MV-4-11 (cell line): ENCODE results near the gene RETREG2.

ENCODE experiments used
- DNase-seq: peaks from one replicate; lab custom pipeline; 2025; lab: John Stamatoyannopoulos, UW

The RETREG2 gene

DNA sequence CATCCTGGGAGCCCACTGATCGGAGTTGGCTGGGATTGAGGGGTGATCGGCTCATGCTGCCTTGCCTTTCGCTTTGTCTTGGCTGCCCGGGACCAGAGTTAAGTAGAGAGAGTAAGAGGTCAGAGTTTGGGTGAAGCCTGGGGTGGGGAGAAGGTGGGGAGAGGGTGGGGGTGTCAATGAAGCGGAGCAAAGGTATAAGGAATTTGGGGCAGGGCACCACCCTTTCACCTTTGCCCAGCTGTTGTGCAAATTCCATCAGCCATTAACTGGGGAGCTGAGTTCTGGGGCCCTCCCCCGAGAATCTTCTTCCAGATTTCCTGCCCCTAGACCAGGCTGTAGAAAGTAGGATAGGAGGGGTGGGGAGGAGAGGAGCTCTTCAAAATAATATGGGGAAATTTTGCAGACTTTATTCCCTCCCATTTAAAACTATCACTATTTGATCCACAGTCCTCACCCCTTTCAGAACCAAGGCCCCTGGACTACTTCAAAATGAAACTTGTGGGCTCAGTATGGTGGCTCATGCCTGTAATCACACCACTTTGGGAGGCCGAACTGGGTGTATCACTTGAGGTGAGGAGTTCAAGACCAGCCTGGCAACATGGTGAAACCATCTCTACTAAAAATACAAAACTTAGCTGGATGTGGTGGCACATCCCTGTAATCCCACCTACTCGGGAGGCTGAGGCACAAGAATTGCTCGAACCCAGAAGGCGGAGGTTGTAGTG is 8.0 kb upstream of the RETREG2 start, which contains the start of gene SLC23A3:
TSS of gene SLC23A3 (minus strand) at position 100 of the 725 bp plus-strand sequence. CDS start at position 55, 45 bp downstream.
- no peak for DNase-seq

DNA sequence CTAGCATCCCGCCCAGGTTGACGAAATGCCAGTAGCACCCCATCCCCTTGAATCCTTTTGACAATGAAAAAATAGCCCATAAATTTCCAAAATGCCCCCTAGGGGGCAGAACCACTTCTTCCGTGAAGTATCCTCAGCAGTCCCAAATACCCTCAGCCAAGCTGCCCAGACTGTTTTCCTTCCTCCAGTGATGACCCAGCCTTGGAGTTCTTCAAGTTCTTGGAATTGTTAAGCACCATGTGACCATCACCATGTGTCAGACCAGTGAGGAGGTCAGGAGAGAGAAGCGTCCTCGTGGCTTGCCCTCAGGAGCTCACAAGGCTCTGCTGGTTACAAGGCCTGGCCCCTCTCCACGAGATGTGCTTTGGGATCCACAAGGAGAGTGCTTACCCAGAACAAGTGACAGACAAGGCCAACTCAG is 6.8 kb upstream of the RETREG2 start:
- peak; percentile 30 for DNase-seq

DNA sequence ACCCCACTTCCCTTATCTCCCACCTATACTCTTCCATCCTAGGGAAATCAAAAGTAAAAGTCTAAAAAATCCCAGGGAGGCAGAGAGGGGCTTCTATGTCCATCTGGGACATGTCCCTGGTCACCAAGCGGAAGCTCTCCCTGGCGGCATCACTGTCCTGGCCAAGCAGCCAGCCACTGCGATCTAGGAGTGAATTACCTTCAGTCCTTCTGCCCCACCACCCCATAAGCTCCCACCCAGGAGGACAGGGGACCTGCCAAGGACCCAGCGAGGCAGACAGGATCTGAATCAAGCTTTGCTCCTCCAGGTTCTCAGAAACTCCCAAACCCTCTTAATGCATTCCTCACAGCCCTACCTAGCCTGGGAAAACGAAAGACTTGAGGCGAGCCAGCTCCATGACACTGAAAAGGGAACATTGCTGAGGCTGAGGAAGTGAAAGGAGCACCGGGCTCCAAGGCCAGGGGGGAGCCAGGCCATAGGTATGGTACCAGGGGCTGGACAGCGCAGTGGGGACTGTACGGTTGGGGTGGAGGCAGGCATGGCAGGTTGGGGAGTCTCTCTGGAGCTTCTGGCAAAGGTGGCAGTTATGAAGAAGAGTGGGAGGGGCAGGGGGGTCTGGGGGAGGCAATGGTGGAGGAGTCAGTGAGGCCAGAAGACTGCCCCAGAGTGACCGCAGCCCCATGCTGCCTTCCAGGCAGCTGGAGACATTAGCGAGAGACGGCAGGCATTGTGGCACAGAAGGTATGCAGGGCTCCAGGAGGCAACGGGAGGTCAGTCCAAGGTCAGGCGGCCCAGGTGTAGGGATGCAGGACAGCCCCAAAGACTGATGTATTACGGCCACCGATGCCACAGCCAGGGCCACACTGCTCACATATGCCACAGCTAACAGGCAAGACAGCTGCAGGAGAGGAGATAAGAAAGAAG is 5.6 kb upstream of the RETREG2 start:
- no peak for DNase-seq

DNA sequence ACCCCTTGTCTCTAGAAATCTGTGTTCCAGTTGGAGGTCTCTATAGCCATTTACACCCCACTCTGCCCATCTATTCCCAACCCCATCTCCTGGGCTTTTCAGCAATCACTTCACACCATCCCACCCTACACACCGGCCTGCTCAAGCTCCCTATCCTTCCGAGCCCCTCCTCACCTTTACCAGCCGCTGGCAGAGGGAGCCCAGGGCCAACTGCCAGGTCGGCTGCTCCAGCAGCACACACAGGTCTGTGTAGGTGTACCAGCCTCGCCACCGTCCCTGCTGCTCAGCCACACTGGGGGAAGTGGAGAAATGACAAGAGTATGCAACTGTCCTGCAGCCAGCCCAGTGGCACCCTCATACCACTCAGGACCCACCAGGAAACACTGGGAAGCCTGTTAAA is 4.9 kb upstream of the RETREG2 start:
- DNase-seq, result no peak

DNA sequence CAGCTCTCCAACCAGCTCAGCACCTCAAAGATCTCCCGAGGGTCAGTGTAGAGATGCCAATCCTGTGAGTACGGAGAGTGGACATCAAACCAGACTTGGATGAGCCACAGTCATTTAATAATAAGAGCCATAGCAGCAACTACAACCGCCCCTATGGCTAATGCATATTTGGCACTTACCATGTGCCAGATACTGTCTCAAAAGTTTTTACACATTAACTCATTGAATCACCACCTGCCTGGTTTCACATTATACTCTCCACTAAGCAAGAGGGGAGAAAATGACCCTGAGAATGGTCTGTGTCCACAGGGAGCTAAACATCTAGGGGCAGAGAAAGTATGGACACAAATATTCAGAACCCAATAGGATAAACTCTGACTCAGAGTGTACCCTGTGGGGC is 3.9 kb upstream of the RETREG2 start:
- DNase-seq, result no peak

DNA sequence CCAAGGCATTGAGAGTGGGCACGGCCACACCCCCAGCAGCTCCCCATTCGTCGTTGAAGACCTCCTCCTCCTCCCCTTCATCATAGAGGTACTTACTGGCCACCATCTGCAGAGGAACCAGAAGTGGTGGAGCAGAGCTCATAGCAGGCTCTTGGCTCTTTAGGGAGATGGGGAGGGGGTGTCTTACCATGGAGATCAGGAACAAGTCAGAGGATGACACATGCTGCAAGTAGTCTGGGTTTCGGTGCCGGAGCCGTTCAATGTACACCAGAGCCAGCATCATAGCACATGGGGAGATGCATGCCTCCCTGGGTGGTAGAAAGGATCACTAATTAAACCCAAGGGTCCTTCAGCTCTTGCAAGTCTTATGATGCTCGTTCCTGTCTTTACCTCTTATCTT is 3.3 kb upstream of the RETREG2 start:
- DNase-seq, result no peak

DNA sequence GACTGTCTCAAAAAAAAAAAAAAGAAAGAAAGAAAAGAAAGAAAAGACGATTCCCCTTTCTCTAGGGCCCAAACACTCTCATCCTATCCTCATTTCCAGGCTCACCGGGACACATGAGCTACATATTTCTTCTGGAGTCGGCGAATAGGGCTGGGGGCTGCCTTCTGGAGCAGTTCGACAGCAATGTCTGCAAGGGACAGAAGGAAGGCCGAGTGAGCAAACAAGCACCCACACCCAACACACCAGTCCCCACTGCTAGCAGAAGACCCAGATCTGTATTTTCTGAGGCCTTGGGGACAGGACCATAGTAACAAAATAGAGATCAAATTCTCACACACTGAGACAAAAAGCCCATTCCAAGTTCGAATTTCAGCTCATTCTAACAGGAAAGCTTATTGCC is 2.6 kb upstream of the RETREG2 start:
- no peak for DNase-seq

DNA sequence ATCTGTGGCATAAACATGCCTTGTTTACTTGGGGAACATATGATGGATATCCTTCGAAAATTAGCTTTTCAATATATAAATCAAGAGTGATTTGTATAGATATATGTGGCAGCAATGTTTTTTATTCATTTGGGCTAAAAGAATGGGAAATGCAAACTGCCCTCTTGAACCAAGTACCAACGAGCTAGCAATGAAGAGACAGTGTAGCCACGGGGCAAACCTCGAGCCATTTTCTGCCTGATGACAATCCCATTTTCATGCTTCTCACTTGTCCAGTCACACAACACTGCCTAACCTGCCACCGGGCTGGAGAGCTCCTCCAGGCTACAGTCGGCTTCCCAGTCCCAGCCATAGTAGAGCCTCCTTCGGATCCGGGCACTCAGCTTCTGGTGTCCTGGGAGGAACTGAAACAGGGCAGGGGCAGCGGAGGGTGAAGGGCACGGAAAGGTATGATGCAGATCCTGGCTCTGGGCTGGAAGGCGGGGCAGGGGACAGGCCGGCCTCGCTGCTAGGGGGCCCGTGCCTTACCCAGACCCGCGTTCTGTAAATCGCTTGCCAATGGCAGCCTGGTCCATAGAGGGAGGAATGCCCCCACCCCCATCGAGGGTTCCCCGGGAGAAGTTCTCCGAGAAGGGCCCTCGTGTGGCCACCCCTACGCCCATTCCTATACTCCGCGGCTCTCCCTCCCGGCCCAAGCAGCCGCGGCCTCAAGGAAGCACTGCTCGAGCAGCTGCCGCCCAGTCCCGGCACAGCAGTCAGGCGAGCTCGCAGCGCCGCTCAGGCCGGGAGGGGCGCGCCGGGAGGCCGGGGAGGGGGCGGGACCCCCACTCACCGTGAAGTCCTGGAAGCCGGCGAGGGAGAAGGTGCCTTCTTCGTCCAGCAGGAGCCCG is 1.9 kb upstream of the RETREG2 start:
- peak; percentile 52 for DNase-seq

DNA sequence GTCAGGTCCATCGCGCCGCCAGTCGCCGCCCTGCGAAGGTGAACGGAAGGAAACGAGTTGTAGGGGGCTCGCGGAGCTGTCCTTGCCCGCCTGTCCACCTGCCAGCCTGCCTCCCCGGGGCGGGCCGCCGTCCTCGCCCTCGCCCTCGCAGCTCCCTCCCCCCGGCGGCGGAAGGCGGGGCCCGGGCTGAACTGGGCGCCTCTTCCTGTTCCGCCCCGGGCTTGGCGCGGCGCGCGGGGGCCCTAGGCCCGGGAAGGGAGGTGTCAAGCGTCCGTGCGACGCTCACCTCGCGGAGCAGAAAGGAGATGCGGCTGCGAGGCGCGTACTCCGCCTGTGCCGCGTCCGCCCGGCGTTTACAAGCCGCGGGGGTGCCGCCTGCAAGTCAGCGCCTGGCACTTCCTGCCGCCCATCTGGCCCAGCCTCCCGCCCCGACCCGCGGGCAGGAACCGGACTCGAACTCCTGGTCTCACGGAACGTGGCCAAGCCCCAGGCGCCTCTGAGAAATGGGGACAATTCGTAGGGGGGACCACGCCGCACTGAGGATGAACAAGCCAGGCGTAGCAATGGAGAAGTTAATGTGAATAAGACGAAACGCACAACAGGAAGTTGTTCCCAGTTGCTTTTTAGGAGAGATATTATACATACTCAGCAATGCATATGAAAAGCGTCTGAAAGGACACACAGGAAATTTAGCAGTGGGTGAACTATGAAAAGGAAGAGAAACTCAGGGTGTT is 1.1 kb upstream of the RETREG2 start, which contains the start of gene CNPPD1:
TSS of gene CNPPD1 (minus strand) at position 108 of the 734 bp plus-strand sequence. CDS start at position 11, 97 bp downstream.
- DNase-seq, result peak; percentile 77

DNA sequence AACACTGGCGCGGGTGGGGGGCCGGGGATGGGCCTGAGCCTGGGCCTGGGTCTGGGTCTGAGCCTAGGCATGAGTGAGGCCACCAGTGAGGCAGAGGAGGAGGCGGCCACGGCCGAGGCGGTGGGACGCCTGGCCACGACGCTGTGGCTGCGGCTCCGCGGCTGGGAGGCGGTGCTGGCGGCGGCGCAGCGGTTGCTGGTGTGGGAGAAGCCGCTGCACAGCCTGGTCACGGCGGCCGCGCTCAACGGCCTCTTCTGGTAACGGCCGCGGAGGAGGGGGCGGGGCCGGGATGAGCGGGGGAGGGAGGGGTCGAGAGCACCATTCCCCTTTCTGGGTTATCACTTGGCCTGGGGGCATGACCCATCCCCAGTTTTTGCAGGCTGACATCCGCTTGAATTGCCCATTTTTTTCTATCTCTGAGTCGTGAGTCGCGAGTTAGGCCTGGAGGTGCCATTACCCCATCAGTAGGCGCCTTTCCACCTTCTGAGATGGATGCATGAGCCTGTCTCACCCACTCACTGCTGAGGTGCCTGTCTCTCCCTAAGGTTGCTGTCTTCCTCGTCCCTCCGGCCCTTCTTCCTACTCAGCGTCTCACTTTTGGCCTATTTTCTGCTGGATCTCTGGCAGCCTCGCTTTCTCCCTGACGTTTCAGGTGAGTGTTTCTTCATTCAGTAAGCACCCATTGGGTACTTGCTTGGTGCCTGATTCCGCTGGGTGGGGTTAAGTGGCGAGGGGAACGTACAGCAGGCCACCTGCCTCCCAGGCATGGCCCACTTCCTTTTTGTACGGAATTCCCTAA is 501 bp downstream of the RETREG2 start:
- no peak for DNase-seq

DNA sequence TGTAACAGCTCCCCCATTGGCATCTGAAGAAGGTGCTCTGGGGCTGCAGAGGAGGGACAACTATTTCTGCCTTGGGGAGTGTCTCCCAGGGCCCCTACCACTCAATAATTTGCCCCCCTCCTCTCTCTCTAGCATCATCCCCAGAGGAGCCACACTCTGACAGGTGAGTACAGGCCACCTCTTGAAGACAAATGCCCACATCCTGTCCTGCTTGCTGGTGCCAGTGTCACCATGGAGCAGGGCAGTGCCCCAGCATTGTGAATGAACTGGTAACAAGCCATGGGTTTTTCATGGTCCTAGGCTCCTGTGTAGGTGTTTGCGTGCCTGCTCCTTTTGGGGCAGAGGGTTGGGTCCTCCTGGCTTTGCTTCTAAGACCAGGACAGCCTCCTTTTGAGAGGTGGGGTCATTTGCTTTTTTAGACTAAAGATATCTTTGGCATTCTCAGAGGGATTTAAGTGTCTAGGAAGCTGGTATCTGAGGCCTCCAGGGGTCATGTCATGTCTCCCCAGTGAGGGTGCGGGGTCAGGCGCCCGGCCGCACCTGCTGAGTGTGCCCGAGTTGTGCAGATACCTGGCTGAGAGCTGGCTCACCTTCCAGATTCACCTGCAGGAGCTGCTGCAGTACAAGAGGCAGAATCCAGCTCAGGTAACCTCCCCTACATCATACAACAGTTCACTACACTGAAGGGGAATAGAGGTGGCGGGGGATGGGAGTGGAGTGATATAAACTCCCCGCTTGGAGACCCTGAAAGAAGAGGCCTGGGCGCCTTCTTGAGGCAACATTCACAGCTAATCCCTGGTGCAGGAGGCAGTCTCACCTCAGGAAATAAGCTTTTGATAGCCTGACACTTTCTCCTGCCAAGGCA is 1.8 kb downstream of the RETREG2 start:
- DNase-seq, result no peak

DNA sequence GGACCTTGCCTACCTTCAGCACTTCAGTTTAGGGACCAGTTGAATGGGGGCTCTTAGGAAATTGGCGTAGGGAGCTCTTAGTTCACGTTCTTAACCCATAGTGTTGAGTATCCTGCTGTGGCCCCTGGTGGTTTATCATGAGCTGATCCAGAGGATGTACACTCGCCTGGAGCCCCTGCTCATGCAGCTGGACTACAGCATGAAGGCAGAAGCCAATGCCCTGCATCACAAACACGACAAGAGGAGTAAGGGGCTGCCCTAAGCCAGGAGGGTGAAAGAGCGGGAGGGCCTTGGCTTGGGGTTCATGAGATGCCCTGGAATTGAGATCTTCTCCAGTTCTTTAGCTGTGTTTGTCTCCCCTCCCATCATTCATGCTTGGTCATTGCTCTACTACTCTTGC is 2.9 kb downstream of the RETREG2 start:
- no peak for DNase-seq

DNA sequence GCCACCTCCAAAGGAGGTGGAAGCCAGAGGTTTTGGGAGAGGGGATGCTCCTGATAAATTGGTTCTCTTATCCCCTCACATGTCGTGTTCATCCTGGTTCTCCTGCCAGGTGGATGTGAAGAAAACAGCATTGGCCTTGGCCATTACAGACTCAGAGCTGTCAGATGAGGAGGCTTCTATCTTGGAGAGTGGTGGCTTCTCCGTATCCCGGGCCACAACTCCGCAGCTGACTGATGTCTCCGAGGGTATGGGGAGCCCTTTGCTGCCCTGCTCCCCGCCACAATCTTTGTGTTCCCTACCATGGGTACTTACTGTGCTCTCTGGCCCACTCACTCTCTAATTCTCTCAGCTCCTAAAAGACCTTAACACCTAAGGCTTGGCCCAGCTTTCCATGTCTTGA is 3.5 kb downstream of the RETREG2 start:
- no peak for DNase-seq

DNA sequence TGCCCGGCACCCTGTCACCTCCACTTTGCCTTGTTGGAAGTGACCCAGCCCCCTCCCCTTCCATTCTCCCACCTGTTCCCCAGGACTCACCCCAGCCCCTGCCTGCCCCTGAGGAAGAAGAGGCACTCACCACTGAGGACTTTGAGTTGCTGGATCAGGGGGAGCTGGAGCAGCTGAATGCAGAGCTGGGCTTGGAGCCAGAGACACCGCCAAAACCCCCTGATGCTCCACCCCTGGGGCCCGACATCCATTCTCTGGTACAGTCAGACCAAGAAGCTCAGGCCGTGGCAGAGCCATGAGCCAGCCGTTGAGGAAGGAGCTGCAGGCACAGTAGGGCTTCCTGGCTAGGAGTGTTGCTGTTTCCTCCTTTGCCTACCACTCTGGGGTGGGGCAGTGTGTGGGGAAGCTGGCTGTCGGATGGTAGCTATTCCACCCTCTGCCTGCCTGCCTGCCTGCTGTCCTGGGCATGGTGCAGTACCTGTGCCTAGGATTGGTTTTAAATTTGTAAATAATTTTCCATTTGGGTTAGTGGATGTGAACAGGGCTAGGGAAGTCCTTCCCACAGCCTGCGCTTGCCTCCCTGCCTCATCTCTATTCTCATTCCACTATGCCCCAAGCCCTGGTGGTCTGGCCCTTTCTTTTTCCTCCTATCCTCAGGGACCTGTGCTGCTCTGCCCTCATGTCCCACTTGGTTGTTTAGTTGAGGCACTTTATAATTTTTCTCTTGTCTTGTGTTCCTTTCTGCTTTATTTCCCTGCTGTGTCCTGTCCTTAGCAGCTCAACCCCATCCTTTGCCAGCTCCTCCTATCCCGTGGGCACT is 4.5 kb downstream of the RETREG2 start:
- DNase-seq, result no peak

DNA sequence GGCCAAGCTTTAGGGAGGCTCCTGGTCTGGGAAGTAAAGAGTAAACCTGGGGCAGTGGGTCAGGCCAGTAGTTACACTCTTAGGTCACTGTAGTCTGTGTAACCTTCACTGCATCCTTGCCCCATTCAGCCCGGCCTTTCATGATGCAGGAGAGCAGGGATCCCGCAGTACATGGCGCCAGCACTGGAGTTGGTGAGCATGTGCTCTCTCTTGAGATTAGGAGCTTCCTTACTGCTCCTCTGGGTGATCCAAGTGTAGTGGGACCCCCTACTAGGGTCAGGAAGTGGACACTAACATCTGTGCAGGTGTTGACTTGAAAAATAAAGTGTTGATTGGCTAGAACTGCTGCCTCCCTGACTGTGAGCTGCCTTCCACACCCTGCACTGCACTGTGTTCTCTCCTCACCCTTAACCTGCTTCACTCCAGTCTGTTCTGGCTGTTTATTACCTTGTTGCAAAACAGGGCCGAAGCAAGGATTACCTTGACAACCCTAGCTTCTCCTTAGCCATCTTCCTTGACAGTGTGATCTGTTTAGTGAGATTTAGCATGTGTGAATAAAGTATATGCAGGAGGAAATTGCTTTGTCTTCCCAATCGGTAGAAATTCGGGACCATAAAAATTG is 5.2 kb downstream of the RETREG2 start:
- DNase-seq, result no peak

DNA sequence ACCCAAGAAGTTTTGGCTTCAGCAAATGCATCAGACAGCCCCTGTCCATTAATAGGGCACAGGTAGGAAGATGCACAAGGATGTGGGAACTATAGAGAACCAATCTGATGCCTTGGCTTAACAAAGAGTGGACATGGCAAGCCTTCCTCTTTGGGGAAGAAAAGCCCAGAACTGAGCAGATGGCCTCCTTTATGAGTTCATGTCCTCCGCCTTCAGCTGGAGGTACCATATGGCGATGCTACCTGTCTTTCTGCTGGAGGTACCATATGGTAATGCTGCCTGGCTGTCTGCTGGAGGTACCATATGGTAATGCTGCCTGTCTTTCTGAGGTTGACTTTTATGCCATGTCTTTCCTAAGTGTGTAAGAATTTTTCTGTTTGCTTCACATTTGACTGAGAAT is 6.0 kb downstream of the RETREG2 start:
- DNase-seq, result no peak

DNA sequence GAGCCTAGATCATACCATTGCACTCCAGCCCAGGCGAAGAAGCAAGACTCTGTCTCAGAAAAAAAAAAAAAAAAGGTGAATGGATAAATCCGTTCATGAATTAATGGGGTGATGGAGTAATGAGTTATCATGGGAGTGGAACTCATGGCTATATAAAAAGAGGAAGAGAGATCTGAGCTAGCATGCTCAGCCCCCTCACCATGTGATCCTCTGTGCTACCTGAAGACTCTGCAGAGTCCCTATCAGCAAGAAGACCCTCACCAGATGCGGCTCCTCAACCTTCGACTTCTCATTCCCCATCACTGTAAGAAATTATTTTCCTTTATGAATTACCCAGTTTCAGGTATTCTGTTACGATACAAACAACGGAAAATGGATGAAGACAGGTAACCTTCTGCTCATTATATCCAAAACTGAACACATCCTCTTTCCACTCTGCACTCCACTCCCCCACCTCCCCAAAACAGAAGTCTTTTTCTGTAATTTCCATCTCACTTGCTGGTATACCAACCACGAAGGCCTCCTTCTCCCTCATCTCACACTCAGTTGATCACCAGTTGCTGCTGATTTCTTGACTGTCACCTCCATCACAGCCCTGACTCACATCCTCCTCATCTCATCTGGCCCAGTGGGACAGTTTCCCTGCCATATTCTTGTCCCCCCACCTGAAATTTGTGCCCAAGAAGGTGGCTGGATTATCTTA is 8.8 kb downstream of the RETREG2 start:
- no peak for DNase-seq
